ENCODE measurements around the gene PLEKHH1. TPM values are rescaled to one million over a fixed set of nuclear protein-coding genes. Genes with fewer than 3 reads are reported as not detected.

Gene PLEKHH1
- total RNA-seq, 1 donor from 2014 or later: 10.1 TPM

DNA sequence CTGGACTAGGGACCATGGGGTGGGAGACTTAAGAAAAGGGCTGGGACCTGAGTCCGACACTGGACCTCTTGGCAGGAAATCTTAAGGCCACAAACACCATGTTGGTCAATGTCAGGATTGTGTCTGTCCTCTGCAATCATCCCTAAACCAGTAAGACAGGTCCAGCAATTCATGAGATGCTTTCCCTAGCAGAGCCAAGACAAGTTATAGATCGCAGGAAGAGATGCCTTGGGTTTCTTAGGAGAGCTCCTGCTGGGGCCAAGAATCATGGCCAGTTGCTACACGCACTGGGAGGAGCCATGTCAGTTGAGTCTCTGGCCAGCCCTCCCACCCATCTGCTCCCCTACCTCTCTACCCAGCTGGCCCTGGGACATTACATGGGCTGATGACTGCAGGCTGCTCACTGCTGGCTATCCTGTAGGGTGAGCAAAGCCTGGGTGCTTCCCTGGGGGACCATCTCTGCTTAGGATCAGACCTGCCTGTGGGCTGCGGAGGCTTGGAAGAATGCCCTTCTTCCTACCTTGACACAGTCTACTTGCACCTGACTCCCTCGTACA lies 14.2 kb downstream of the PLEKHH1 start:
- H3K27ac Mint-ChIP-seq: no peak overlapping the region
- no peak overlapping the region for H3K9ac ChIP-seq
- H3K4me3 Mint-ChIP-seq: no peak overlapping the region
- H3K9me3 ChIP-seq (ENCODE audit: low read depth): no peaks in the 10 kb centered on the region
- H3K79me2 ChIP-seq (ENCODE audit: low read depth): no peaks in the 10 kb centered on the region
- no peaks in the 10 kb centered on the region for H4K20me1 ChIP-seq (ENCODE audit: low read depth)
- no peak overlapping the region for H3K4me2 ChIP-seq
- peaks cover 5% of the 10 kb centered on the region for H3K9me3 Mint-ChIP-seq
- no peak overlapping the region for H3K4me3 ChIP-seq
- peaks cover 2% of the 10 kb centered on the region for H3K4me1 Mint-ChIP-seq
- H3K4me1 ChIP-seq: peaks cover under 1% of the 10 kb centered on the region
- H3K27me3 Mint-ChIP-seq (ENCODE audit: insufficient read depth, low read depth): peaks cover 9% of the 10 kb centered on the region
- DNase-seq (ENCODE audit: low spot score): no peak
- no peaks in the 10 kb centered on the region for H3K36me3 ChIP-seq
- H3K27ac ChIP-seq: no peak overlapping the region
- H3K36me3 Mint-ChIP-seq: peaks cover 16% of the 10 kb centered on the region
- H2AFZ ChIP-seq (replicated peaks): no peak overlapping the region
- H3F3A ChIP-seq (ENCODE audit: low read depth): no peaks in the 10 kb centered on the region
- no peak for TF ChIP-seq EZH2phosphoT487 (IDR thresholded peaks at IDR 0.05)
- no peak for TF ChIP-seq EZH2 (IDR thresholded peaks at IDR 0.05)
- TF ChIP-seq, protein P1, sequence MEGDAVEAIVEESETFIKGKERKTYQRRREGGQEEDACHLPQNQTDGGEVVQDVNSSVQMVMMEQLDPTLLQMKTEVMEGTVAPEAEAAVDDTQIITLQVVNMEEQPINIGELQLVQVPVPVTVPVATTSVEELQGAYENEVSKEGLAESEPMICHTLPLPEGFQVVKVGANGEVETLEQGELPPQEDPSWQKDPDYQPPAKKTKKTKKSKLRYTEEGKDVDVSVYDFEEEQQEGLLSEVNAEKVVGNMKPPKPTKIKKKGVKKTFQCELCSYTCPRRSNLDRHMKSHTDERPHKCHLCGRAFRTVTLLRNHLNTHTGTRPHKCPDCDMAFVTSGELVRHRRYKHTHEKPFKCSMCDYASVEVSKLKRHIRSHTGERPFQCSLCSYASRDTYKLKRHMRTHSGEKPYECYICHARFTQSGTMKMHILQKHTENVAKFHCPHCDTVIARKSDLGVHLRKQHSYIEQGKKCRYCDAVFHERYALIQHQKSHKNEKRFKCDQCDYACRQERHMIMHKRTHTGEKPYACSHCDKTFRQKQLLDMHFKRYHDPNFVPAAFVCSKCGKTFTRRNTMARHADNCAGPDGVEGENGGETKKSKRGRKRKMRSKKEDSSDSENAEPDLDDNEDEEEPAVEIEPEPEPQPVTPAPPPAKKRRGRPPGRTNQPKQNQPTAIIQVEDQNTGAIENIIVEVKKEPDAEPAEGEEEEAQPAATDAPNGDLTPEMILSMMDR (IDR thresholded peaks at IDR 0.05): no peak
- no peaks in the 10 kb centered on the region for H3K27me3 ChIP-seq

DNA sequence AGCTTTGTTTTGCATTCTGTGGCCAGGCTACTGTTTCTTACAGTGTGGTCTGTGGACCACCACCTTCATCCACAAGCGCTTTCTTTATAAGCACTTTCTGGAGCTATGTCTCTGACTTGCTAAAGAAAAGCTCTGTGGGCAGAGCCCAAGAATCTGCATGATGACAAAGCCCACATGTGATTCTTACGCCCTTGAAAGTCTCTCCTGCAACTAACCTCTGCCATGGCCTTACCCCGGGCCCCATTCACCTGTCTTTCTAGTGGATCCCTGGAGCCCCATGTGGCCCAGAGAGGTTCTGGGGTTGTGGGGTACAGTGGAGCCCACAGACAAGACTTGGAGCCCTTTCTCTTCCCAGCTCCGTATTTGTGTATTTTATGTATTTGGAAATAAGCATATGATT lies 16.6 kb downstream of the PLEKHH1 start:
- H3K27me3 ChIP-seq: no peaks in the 10 kb centered on the region
- no peaks in the 10 kb centered on the region for H3K79me2 ChIP-seq (ENCODE audit: low read depth)
- no peaks in the 10 kb centered on the region for H4K20me1 ChIP-seq (ENCODE audit: low read depth)
- no peak overlapping the region for H3K4me3 Mint-ChIP-seq
- H3K9ac ChIP-seq: no peak overlapping the region
- peaks cover 2% of the 10 kb centered on the region for H3K4me1 Mint-ChIP-seq
- TF ChIP-seq, protein P1 (IDR thresholded peaks at IDR 0.05): no peak
- TF ChIP-seq EZH2 (IDR thresholded peaks at IDR 0.05) (no peak), EZH2phosphoT487 (IDR thresholded peaks at IDR 0.05) (no peak)
- H3K4me1 ChIP-seq: no peaks in the 10 kb centered on the region
- no peaks in the 10 kb centered on the region for H3K9me3 ChIP-seq (ENCODE audit: low read depth)
- H3K36me3 ChIP-seq: no peaks in the 10 kb centered on the region
- H3K36me3 Mint-ChIP-seq: peaks cover 2% of the 10 kb centered on the region
- H2AFZ ChIP-seq (replicated peaks): no peak overlapping the region
- no peak for DNase-seq (ENCODE audit: low spot score)
- H3K4me2 ChIP-seq: no peak overlapping the region
- peaks cover 8% of the 10 kb centered on the region for H3K27me3 Mint-ChIP-seq (ENCODE audit: insufficient read depth, low read depth)
- no peak overlapping the region for H3K27ac Mint-ChIP-seq
- no peaks in the 10 kb centered on the region for H3F3A ChIP-seq (ENCODE audit: low read depth)
- no peak overlapping the region for H3K27ac ChIP-seq
- H3K4me3 ChIP-seq: no peak overlapping the region
- no peaks in the 10 kb centered on the region for H3K9me3 Mint-ChIP-seq

DNA sequence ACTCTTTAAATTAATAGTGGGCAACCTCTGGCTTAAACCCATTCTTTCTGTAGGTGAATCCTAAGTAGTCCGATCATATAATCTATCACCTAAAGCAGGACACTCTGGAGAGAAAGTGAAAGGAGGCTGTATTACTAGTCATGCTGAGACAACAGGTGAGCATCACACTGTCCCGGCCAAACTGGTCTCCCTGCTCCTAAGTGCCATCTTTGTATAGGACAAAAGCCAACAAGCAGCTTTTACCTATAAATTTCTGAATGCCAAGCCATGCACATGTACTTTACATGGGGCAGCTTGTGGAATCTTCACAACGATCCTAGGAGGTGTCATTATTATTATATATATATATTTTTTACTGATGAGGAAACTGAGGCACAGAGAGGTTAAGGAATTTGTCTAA lies 18.0 kb downstream of the PLEKHH1 start:
- Histone ChIP-seq H3K4me3 (no peak overlapping the region), H3F3A (ENCODE audit: low read depth) (no peaks in the 10 kb centered on the region), H3K9ac (no peak overlapping the region), H2AFZ (replicated peaks) (no peak overlapping the region), H3K27me3 (no peaks in the 10 kb centered on the region), H4K20me1 (ENCODE audit: low read depth) (no peaks in the 10 kb centered on the region), H3K27ac (no peak overlapping the region), H3K79me2 (ENCODE audit: low read depth) (no peaks in the 10 kb centered on the region), H3K9me3 (ENCODE audit: low read depth) (no peaks in the 10 kb centered on the region), H3K36me3 (no peaks in the 10 kb centered on the region), H3K4me2 (no peak overlapping the region), H3K4me1 (no peaks in the 10 kb centered on the region)
- no peak overlapping the region for H3K27ac Mint-ChIP-seq
- H3K4me3 Mint-ChIP-seq: no peak overlapping the region
- H3K9me3 Mint-ChIP-seq: no peaks in the 10 kb centered on the region
- no peaks in the 10 kb centered on the region for H3K36me3 Mint-ChIP-seq
- H3K4me1 Mint-ChIP-seq: peaks cover 2% of the 10 kb centered on the region
- peaks cover 8% of the 10 kb centered on the region for H3K27me3 Mint-ChIP-seq (ENCODE audit: insufficient read depth, low read depth)
- TF ChIP-seq EZH2phosphoT487 (IDR thresholded peaks at IDR 0.05): no peak
- TF ChIP-seq, protein P1 (IDR thresholded peaks at IDR 0.05): no peak
- no peak for TF ChIP-seq EZH2 (IDR thresholded peaks at IDR 0.05)
- no peak for DNase-seq (ENCODE audit: low spot score)
